Activated CD4-positive, alpha-beta T cell treated with anti-CD3 and anti-CD28 coated beads, Interleukin-2, amount 10 ng/mL, durations not matched to agents 7 days and 5 days (primary cell): ENCODE data around the gene SCNN1A. TPM values are rescaled to one million over a fixed set of nuclear protein-coding genes. Genes with fewer than 3 reads are reported as not detected.
A peak's percentile ranks its signal among the peaks of the same experiment; 100 is the strongest.

Source experiments
- CTCF ChIA-PET: fragments of 350-600 bp; sonication (Branson Sonifier 250); formaldehyde crosslinking; loops from one replicate; lab custom pipeline; 2021; ENCODE audit warnings: antibody characterized with exemption; lab: Charles Lee
- POLR2A ChIA-PET: fragments of 350-600 bp; sonication (Branson Sonifier 250); formaldehyde crosslinking; loops from one replicate; lab custom pipeline; 2021; ENCODE audit warnings: antibody characterized with exemption; lab: Charles Lee
- DNase-seq: peaks from one replicate; pipeline ENCODE4 v3.0.0-alpha.2; 2020
- H3K27ac Mint-ChIP-seq: one replicate; pipeline ENCODE4 v1.8.0; 2021; ENCODE audit warnings: mild to moderate bottlenecking, moderate library complexity, mixed read lengths
- H3K27me3 Mint-ChIP-seq: one replicate; pipeline ENCODE4 v1.8.0; 2021; ENCODE audit warnings: mixed read lengths
- H3K36me3 Mint-ChIP-seq: one replicate; pipeline ENCODE4 v1.8.0; 2021; ENCODE audit warnings: low read depth, mixed read lengths
- H3K4me1 Mint-ChIP-seq: one replicate; pipeline ENCODE4 v1.8.0; 2021; ENCODE audit warnings: mixed read lengths
- H3K4me3 Mint-ChIP-seq: one replicate; pipeline ENCODE4 v1.8.0; 2021; ENCODE audit warnings: mild to moderate bottlenecking, moderate library complexity, mixed read lengths
- H3K9me3 Mint-ChIP-seq: one replicate; pipeline ENCODE4 v1.8.0; 2021; ENCODE audit warnings: mixed read lengths
- total RNA-seq, 2 experiments: library from RNA; stranded (reverse); gene quantifications; one replicate each; pipeline ENCODE4 v1.2.3, GENCODE V29; 2021

The SCNN1A gene
- total RNA-seq, 2 experiments from 2014 or later = 0.54 to 0.67 TPM

DNA sequence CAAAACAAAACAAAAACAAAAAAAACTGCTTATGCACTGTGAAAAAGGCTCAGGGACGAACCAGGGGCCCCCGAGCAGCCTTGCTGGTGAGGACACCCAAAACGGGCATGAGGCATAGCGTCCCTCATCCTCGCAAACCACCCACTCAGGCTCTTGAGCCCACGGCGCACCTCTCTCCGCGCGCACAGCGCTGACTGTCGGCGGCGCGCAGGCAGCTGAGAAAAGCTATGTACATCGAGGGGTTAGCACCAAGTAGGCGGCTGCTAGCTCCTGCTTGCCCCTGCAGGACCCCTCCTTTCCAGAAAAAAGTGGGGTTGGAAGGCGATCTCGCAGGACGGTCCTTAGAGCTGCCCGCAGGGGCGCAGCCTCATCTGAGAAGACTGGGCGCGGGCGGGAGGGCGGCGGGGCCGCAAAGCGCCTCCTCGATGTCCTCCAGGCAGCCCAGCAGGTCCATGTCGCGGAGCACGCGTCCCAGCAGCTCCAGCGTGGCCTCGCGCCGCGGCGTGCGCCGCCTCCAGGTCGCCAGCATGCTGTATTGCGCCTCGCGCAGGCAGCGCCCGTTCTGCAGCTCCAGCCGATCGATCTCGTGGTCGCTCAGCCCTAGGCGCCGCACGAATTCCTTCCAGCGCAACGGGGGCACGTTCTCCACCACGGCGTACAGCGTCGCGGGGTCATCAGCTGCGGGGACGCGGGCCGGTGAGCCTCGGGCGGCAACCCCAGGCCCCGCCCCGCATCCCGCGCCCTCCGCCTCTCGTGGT lies 46.2 kb downstream of the SCNN1A start:
- ChIA-PET POLR2A (no interaction called here), CTCF (interaction anchor here (1.0 to 1.4 kb wide), 5 partner anchors 9 to 141 kb away, joined by 3 read pairs; no protein-coding TSS in a partner anchor)
- DNase-seq = no peak
- Mint-ChIP-seq H3K9me3 (no peaks in the 10 kb centered on the region), H3K27ac (no peak overlapping the region), H3K36me3 (peaks cover 56% of the 10 kb centered on the region), H3K4me1 (peaks cover 36% of the 10 kb centered on the region), H3K4me3 (no peak overlapping the region), H3K27me3 (no peaks in the 10 kb centered on the region)

DNA sequence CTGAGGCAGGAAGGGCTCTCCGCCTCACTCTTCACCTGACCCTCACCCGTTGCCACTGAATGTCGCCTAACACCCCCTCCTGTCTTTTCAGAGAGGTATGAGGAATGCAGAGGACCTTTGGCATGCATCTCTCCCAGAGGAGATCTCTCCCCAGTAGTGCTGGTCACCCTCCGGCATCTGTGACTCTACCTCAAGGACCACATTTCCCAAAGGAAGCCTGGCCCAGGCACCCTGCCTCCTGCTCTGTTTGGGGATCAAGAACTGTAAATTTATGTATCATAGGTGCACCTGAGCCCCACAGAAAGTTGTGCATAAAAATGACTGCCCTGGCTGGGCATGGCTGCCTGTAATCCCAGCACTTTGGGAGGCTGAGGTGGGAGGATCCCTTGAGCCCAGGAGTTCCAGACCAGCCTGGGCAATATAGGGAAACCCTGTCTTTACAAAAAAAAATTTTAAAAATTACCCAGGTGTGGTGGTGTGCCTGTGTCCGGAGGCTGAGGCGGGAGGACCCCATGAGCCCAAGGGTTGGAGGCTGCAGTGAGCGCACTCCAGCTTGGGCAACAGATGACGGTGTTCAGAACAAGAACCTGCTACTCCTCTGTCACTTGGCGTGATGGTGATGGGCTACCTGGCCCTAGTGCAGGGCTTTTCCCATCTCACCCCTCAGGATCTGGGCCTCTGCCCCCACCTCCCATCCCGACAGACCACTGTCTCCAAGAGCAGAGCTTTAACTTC lies 47.2 kb downstream of the SCNN1A start:
- Mint-ChIP-seq H3K27me3 (no peaks in the 10 kb centered on the region), H3K4me3 (no peak overlapping the region), H3K9me3 (no peaks in the 10 kb centered on the region), H3K36me3 (peaks cover 48% of the 10 kb centered on the region), H3K4me1 (peaks cover 36% of the 10 kb centered on the region), H3K27ac (peak overlapping the region; percentile 25)
- DNase-seq = no peak
- ChIA-PET POLR2A (no interaction called here), CTCF (interaction anchor here (1.0 kb wide), 1 partner anchor 142 kb away, joined by 3 read pairs; no protein-coding TSS in a partner anchor)

DNA sequence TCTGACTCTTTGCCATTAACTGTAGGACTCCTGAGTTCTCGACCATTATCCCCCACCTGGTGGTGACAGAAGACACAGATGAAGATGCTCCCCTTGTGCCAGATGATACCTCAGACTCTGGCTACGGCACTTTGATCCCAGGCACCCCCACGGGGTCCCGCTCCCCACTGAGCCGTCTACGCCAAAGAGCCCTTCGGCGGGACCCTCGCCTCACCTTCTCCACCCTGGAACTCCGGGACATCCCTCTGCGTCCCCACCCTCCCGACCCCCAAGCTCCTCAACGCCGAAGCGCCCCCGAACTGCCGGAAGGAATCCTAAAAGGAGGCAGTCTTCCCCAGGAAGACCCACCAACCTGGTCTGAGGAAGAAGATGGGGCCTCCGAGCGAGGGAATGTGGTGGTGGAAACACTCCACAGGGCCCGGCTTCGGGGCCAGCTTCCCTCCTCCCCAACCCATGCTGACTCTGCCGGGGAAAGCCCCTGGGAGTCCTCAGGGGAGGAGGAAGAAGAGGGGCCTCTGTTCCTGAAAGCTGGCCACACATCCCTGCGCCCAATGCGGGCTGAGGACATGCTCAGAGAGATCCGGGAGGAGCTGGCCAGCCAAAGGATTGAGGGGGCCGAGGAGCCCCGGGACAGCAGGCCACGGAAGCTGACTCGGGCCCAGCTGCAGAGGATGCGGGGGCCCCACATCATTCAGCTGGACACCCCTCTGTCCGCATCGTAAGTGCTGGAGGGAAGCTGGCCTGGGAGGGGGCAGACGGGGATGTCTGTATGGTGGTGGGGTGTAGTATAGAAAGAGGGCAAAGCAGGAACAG lies 47.9 kb downstream of the SCNN1A start:
- Mint-ChIP-seq H3K27ac (peak overlapping the region; percentile 25), H3K36me3 (peaks cover 40% of the 10 kb centered on the region), H3K4me1 (peaks cover 32% of the 10 kb centered on the region), H3K4me3 (no peak overlapping the region), H3K9me3 (no peaks in the 10 kb centered on the region), H3K27me3 (no peaks in the 10 kb centered on the region)
- POLR2A ChIA-PET = interaction anchor here (0.5 kb wide), 1 partner anchor 168 kb away, joined by 3 read pairs; no protein-coding TSS in a partner anchor
- no peak for DNase-seq
- CTCF ChIA-PET = interaction anchor here (1.0 to 2.6 kb wide), 4 partner anchors 8 to 230 kb away, joined by 3 to 21 read pairs (median 4); no protein-coding TSS in a partner anchor

DNA sequence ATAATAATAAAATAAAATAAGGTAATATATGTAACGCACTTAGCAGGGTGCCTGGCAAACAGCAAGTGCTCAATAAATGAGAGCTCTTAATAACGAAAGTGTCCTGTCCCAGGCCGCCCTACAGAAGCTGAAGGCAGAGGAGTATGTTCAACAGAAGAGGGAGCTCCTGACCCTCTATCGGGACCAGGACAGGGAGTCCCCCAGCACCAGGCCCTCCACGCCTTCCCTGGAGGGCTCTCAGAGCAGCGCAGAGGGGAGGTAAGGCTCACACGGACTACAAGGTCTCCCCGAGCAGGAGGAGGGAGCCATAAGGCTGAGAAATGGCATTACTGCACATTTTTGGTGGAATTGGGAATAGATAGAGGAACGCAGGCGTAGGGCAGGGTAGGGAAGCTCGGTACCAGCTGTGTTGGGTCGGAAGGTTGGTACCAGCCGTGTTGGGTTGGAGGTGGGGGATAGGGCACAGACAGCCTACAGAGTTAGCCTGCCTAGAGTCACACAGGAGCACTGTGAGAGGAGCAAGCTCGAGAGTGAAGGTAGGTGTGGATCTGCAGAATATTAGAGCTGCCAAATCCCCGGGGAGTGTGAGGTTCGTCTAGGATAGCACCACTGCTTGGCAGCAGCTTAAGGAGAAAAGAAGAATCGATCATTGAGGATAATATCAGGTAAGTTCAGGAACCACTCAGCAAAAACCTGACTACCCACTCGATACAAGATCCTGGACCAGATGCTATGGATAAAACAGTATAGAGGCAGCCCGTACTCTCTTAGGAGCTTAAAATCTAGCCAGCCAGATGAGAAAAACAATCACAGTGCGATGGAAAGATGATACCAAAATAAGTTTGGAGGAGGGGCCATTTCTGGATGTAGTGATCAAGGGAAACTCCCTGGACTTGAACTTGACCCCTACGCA lies 48.8 kb downstream of the SCNN1A start:
- Mint-ChIP-seq H3K9me3 (no peaks in the 10 kb centered on the region), H3K27ac (peak overlapping the region; percentile 11), H3K36me3 (peaks cover 38% of the 10 kb centered on the region), H3K27me3 (no peaks in the 10 kb centered on the region), H3K4me1 (peaks cover 31% of the 10 kb centered on the region), H3K4me3 (no peak overlapping the region)
- ChIA-PET POLR2A (interaction anchor here (0.5 to 0.6 kb wide), 2 partner anchors 169 to 220 kb away, joined by 3 read pairs; no protein-coding TSS in a partner anchor), CTCF (interaction anchor here (0.8 to 2.6 kb wide), 8 partner anchors 9 to 231 kb away, joined by 3 to 21 read pairs (median 4); no protein-coding TSS in a partner anchor)
- DNase-seq = no peak

DNA sequence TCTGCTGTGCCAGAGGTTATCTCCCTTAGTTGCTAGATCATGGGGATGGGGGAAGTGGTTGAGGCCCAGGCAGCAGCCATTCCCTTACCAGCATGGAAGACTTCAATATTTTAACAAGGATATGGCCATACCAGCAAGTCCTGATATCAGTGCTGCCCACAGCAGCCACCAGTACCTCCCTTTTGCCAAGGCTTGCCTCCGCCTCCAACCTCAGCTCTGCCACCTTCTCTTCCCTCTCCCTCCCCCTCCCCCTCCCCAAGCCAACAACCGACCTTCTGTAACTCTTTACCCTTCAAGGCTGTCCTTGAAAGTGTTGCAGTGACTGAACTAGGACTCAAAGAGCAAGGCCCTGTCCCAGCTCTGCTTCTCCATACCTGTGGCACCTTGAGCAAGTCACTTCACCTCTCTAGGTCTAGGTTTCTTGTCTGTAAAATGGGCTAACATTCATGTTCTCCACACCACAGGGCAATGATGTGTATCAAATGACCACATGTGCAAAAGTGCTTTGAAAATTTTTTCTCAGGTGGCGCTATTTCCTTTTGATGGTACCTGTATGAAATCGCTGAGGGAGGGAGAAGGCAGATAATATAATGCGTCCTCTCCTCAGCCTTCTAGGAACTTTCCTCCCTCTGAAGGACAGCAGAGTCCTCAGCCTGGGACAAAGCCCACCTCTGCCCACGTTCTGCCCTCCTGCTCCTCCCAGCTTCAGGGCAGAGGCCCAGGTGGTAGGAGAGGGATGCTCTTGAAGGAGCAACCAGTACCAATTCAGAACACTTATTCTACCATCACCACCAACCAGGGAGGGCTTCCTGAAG lies 50.2 kb downstream of the SCNN1A start:
- peak overlapping the region; percentile 82 for H3K27ac Mint-ChIP-seq
- no peaks in the 10 kb centered on the region for H3K9me3 Mint-ChIP-seq
- no peak overlapping the region for H3K4me3 Mint-ChIP-seq
- H3K36me3 Mint-ChIP-seq = peaks cover 24% of the 10 kb centered on the region
- no peaks in the 10 kb centered on the region for H3K27me3 Mint-ChIP-seq
- CTCF ChIA-PET = interaction anchor here (1.3 to 2.6 kb wide), 2 partner anchors 11 to 26 kb away, joined by 4 to 21 read pairs; no protein-coding TSS in a partner anchor
- peaks cover 31% of the 10 kb centered on the region for H3K4me1 Mint-ChIP-seq
- POLR2A ChIA-PET = no interaction called here
- no peak for DNase-seq

DNA sequence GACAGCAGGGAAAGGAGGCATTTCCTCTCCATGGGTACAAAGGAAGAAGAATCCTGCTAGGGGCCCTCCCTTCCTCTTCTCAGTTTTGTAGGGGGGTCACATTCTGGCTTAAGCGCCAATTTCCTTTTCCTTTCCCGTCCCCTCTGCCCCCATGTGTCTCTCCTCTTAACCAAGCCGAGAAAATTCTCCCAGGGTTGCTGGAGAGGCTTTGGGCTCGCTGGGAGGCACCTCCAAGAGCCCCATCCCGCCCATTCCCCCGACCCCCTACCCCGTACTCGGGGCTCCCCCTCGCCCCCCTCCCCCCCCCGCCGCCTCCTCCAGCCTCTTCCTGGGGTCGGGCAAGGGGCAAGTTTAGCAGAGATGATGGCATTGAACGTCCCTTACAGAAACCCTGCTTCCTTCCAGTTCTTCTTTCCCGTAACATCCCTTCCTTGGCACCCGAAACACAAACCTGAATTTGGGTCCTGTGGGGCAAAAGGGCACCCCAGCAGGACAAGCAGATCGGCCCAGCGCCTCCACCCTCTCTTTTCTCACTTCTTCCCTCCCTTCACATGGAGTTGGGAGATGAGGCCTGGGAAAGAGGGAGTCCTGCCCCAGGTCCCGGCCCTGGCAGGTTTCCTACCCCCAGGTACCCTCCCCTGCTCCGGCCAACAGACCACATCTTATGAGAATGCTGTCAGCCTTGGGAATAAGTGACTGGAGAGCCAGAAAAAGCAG lies 51.2 kb downstream of the SCNN1A start:
- Mint-ChIP-seq H3K4me1 (peaks cover 33% of the 10 kb centered on the region), H3K9me3 (no peaks in the 10 kb centered on the region), H3K27me3 (peaks cover 3% of the 10 kb centered on the region), H3K4me3 (no peak overlapping the region), H3K36me3 (peaks cover 19% of the 10 kb centered on the region), H3K27ac (peak overlapping the region; percentile 88)
- no peak for DNase-seq
- POLR2A ChIA-PET = no interaction called here
- CTCF ChIA-PET = interaction anchor here (1.6 to 2.3 kb wide), 4 partner anchors 11 to 135 kb away, joined by 3 to 14 read pairs (median 4); no protein-coding TSS in a partner anchor

DNA sequence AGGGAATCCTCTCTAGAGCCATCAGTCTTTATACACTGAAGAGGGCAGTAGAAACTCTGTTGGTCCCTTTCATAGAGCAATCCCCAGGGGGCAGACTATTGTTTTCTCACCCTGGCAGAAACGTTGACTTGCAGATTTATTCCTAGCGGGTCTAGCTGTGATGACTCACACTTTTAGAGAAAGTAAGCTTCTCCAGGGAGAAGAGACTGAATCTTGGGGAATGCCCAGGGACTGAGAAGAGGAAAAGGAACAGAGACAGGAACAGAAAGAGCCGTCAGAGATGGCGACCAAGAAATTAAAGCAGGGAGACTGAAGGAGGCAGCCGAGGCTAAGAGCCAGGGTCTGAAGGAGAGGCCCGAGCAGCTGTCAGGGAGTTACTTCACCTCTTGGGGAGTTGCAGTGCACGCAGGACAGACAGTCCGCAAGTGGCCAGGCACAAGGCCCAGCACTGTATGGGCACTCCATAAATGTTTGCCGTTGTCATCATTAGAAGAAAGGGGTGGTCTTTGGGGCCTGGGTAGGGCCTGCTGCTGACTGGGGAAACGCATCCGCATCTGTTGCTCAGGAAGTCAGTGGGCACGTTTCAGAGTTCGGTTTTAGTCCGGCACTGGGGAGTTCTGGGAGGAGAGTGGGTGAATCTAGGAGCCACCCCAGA lies 51.9 kb downstream of the SCNN1A start:
- H3K4me1 Mint-ChIP-seq = peaks cover 39% of the 10 kb centered on the region
- POLR2A ChIA-PET = no interaction called here
- peak; percentile 49 for DNase-seq

DNA sequence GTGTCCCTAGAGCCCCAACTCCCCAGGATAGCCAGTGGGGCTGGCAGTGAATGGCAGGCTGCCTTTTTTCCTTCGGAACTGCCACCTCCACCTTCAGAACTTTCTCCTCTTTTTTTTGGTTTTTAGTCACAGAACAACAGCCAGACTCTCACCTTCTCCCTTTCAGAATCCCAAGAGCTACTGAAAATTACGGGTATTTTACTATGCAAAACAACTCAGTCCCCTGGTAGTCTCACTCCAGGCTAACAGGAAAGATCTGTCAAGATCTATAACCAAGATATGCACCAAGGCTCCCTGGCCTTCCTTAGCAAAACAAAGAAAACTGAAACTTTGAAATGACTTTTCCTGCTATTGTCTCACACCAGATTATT lies 52.4 kb downstream of the SCNN1A start:
- H3K27me3 Mint-ChIP-seq = peaks cover 3% of the 10 kb centered on the region
- peak overlapping the region; percentile 88 for H3K27ac Mint-ChIP-seq
- CTCF ChIA-PET = interaction anchor here (1.3 to 2.3 kb wide), 6 partner anchors 9 to 216 kb away, joined by 3 to 14 read pairs (median 4); no protein-coding TSS in a partner anchor
- no peak overlapping the region for H3K4me3 Mint-ChIP-seq
- no peak for DNase-seq
- H3K36me3 Mint-ChIP-seq = peaks cover 15% of the 10 kb centered on the region
- H3K4me1 Mint-ChIP-seq = peaks cover 44% of the 10 kb centered on the region
- POLR2A ChIA-PET = no interaction called here
- H3K9me3 Mint-ChIP-seq = no peaks in the 10 kb centered on the region

More for the DNA sequence above, 51.9 kb downstream of the SCNN1A start:
- Mint-ChIP-seq H3K27ac (peak overlapping the region; percentile 88), H3K9me3 (no peaks in the 10 kb centered on the region), H3K4me3 (peak overlapping the region; percentile 37), H3K36me3 (peaks cover 16% of the 10 kb centered on the region), H3K27me3 (peaks cover 3% of the 10 kb centered on the region)
- CTCF ChIA-PET = interaction anchor here (1.3 to 2.3 kb wide), 6 partner anchors 10 to 215 kb away, joined by 3 to 14 read pairs (median 4); no protein-coding TSS in a partner anchor

DNA sequence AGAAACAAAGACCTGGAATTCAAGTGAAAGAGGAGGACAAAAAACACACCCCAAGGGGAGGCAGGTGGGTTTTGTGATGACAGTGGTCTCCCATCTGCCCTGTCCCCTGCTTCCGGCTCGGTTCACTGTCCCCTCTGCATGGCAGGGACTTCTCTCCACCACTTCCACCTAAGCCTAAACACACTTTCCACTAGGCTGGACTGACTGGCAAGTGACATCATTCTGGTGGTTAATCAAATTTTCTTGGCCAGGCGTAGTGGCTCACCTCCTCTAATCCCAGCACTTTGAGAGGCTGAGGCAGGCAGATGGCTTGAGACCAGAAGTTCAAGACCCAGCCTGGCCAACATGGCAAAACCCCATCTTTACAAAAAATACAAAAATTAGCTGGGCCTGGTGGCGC lies 53.0 kb downstream of the SCNN1A start:
- H3K9me3 Mint-ChIP-seq = no peaks in the 10 kb centered on the region
- H3K4me3 Mint-ChIP-seq = no peak overlapping the region
- no peak for DNase-seq
- ChIA-PET CTCF (interaction anchor here (1.3 to 2.3 kb wide), 6 partner anchors 9 to 217 kb away, joined by 3 to 14 read pairs (median 4); no protein-coding TSS in a partner anchor), POLR2A (no interaction called here)
- H3K27ac Mint-ChIP-seq = no peak overlapping the region
- peaks cover 49% of the 10 kb centered on the region for H3K4me1 Mint-ChIP-seq
- H3K36me3 Mint-ChIP-seq = peaks cover 15% of the 10 kb centered on the region
- H3K27me3 Mint-ChIP-seq = peaks cover 3% of the 10 kb centered on the region

DNA sequence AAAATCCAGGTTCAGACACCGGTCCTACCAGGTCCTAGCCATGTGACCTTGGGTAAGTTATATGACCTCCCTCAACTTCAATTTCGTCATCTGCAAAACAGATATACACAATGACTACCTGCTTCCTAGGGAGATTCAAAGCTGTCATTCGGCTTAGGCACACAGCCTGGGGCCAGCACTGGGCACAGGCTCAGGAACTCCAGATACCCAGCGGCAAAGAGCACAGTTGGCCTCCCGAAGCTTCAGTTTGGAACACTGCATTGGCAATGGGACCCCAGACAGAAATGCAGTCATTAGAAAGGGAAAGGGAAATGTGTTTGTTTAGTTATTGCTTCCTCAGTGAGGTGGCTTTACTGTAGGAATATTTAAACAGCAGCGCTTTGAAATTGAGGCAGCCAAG lies 53.5 kb downstream of the SCNN1A start:
- CTCF ChIA-PET = interaction anchor here (1.8 to 2.3 kb wide), 2 partner anchors 14 to 17 kb away, joined by 6 to 14 read pairs; no protein-coding TSS in a partner anchor
- Mint-ChIP-seq H3K36me3 (peaks cover 14% of the 10 kb centered on the region), H3K27me3 (peaks cover 3% of the 10 kb centered on the region), H3K27ac (no peak overlapping the region), H3K4me1 (peaks cover 49% of the 10 kb centered on the region), H3K4me3 (no peak overlapping the region), H3K9me3 (no peaks in the 10 kb centered on the region)
- POLR2A ChIA-PET = no interaction called here
- no peak for DNase-seq
